ENCODE data around the gene PHACTR3.
A peak's percentile ranks its signal among the peaks of the same experiment; 100 is the strongest.
"Not testable (repeated sequence)": the region's sequence is repeated elsewhere in the genome, so short reads cannot be mapped to it uniquely, and the experiment has no call there.

PHACTR3 gene

GRCh38 chr20:59603781-59604541 is at the start of gene PHACTR3:
TSS of gene PHACTR3 (plus strand) at chr20:59604540. CDS start at chr20:59605015, 475 bp downstream.
- DNase-seq (ENCODE audit: low spot score), result no peak

- DNase-seq (ENCODE audit: low spot score), result not testable (repeated sequence)
Observed at GRCh38 chr20:59557733-59558529, 46.4 kb upstream of the PHACTR3 start.

GRCh38 chr20:59559024-59559817 is 45.1 kb upstream of the PHACTR3 start:
- DNase-seq (ENCODE audit: low spot score), result no peak

- no peak for DNase-seq (ENCODE audit: low spot score)
Observed at GRCh38 chr20:59559863-59560262, 44.5 kb upstream of the PHACTR3 start.

- no peak for DNase-seq (ENCODE audit: low spot score)
Observed at GRCh38 chr20:59560588-59561227, 43.6 kb upstream of the PHACTR3 start.

- DNase-seq (ENCODE audit: low spot score), result no peak
Observed at GRCh38 chr20:59561228-59561605, 43.1 kb upstream of the PHACTR3 start.

- DNase-seq (ENCODE audit: low spot score), result no peak
Observed at GRCh38 chr20:59561614-59562277, 42.6 kb upstream of the PHACTR3 start.

- DNase-seq (ENCODE audit: low spot score), result peak; percentile 2
Observed at GRCh38 chr20:59564171-59564570, 40.2 kb upstream of the PHACTR3 start.

- no peak for DNase-seq (ENCODE audit: low spot score)
Observed at GRCh38 chr20:59564943-59565342, 39.4 kb upstream of the PHACTR3 start.

GRCh38 chr20:59565768-59566461 is 38.4 kb upstream of the PHACTR3 start:
- peak; percentile 3 for DNase-seq (ENCODE audit: low spot score)

- no peak for DNase-seq (ENCODE audit: low spot score)
Observed at GRCh38 chr20:59566631-59567524, 37.5 kb upstream of the PHACTR3 start.

GRCh38 chr20:59567585-59568508 is 36.5 kb upstream of the PHACTR3 start:
- DNase-seq (ENCODE audit: low spot score), result no peak

GRCh38 chr20:59568509-59569024 is 35.8 kb upstream of the PHACTR3 start:
- DNase-seq (ENCODE audit: low spot score), result peak; percentile 1

GRCh38 chr20:59569305-59569704 is 35.0 kb upstream of the PHACTR3 start:
- no peak for DNase-seq (ENCODE audit: low spot score)

GRCh38 chr20:59571151-59571550 is 33.2 kb upstream of the PHACTR3 start:
- no peak for DNase-seq (ENCODE audit: low spot score)

GRCh38 chr20:59571551-59572314 is 32.6 kb upstream of the PHACTR3 start:
- peak; percentile 85 for DNase-seq (ENCODE audit: low spot score)

- DNase-seq (ENCODE audit: low spot score), result no peak
Observed at GRCh38 chr20:59572515-59572914, 31.8 kb upstream of the PHACTR3 start.

- DNase-seq (ENCODE audit: low spot score), result no peak
Observed at GRCh38 chr20:59573837-59574236, 30.5 kb upstream of the PHACTR3 start.
